GM21723 (cell line): ENCODE results near the gene SLC43A2.

ENCODE experiments used
- ATAC-seq: cut with Tn5 transposase; IDR thresholded peaks from one replicate; pipeline ENCODE4 v1.9.1; 2021; ENCODE audit warnings: mild to moderate bottlenecking, moderate library complexity; ENCODE audit not compliant: unreplicated experiment

Gene SLC43A2

GRCh38 chr17:1644493-1645206 lies 16.0 kb upstream of the SLC43A2 start:
- no peak for ATAC-seq

GRCh38 chr17:1643999-1644492 lies 15.4 kb upstream of the SLC43A2 start:
- no peak for ATAC-seq

- no peak for ATAC-seq
Observed at GRCh38 chr17:1643293-1643998, 14.8 kb upstream of the SLC43A2 start.

GRCh38 chr17:1641065-1641403 lies 12.4 kb upstream of the SLC43A2 start:
- ATAC-seq: no peak

GRCh38 chr17:1640329-1641064 lies 11.9 kb upstream of the SLC43A2 start:
- ATAC-seq: no peak

- no peak for ATAC-seq
Observed at GRCh38 chr17:1639549-1640180, 11.0 kb upstream of the SLC43A2 start.

- no peak for ATAC-seq
Observed at GRCh38 chr17:1638624-1639300, 10.1 kb upstream of the SLC43A2 start.

GRCh38 chr17:1638171-1638590 lies 9.5 kb upstream of the SLC43A2 start:
- ATAC-seq: no peak

- no peak for ATAC-seq
Observed at GRCh38 chr17:1636732-1637285, 8.2 kb upstream of the SLC43A2 start.

GRCh38 chr17:1635675-1636465 lies 7.2 kb upstream of the SLC43A2 start:
- ATAC-seq: no peak

- ATAC-seq: no peak
Observed at GRCh38 chr17:1634841-1635650, 6.4 kb upstream of the SLC43A2 start.

- ATAC-seq: no peak
Observed at GRCh38 chr17:1630662-1631061, 2.0 kb upstream of the SLC43A2 start.

- no peak for ATAC-seq
Observed at GRCh38 chr17:1629504-1630310, 1.1 kb upstream of the SLC43A2 start.

- ATAC-seq: peak; percentile 52
Observed at GRCh38 chr17:1628856-1629503, 346 bp upstream of the SLC43A2 start.

- no peak for ATAC-seq
Observed at GRCh38 chr17:1627182-1627981, 1.3 kb downstream of the SLC43A2 start.

GRCh38 chr17:1626333-1626732 lies 2.3 kb downstream of the SLC43A2 start:
- ATAC-seq: no peak

- ATAC-seq: no peak
Observed at GRCh38 chr17:1625581-1625980, 3.1 kb downstream of the SLC43A2 start.
